ENCODE results near the gene NOL9.

DNA sequence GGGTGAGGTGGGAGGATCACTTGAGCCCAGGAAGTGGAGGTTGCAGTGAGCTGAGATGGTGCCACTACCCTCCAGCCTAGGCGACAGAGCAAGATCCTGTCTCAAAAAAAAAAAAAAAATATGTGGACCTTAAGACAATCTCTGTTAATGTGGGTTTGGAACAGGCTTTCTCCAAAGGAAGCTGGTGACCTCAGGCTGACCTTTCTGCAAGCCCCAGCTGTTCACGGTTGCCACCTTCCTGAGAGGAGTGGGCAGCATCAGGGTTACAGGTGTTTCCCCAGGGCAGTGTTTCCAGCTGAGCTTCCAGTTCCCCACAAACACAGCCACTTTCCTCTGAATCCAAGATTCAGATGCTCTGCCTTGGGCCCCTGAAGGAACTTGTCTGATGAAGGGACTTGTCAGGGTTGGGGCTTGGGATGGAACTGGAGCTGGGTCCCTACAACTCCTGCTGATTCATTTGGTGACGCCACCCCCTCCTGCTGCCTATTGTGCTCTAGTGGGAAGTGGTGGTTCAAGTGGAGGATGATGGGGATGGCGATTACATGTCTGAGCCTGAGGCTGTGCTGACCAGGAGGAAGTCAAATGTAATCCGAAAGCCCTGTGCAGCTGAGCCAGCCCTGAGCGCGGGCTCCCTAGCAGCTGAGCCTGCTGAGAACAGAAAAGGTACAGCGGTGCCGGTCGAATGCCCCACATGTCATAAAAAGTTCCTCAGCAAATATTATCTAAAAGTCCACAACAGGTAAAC is 27.4 kb upstream of the NOL9 start:
- TF ChIP-seq, protein P1, sequence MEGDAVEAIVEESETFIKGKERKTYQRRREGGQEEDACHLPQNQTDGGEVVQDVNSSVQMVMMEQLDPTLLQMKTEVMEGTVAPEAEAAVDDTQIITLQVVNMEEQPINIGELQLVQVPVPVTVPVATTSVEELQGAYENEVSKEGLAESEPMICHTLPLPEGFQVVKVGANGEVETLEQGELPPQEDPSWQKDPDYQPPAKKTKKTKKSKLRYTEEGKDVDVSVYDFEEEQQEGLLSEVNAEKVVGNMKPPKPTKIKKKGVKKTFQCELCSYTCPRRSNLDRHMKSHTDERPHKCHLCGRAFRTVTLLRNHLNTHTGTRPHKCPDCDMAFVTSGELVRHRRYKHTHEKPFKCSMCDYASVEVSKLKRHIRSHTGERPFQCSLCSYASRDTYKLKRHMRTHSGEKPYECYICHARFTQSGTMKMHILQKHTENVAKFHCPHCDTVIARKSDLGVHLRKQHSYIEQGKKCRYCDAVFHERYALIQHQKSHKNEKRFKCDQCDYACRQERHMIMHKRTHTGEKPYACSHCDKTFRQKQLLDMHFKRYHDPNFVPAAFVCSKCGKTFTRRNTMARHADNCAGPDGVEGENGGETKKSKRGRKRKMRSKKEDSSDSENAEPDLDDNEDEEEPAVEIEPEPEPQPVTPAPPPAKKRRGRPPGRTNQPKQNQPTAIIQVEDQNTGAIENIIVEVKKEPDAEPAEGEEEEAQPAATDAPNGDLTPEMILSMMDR (IDR thresholded peaks at IDR 0.05): no peak
- TF ChIP-seq POLR2A (IDR thresholded peaks at IDR 0.05) (no peak), EP300 (IDR thresholded peaks at IDR 0.05) (no peak)

All from tibial nerve (tissue), 4 donors.